Measurements from ENCODE around the gene TOE1.

- TF ChIP-seq SMARCE1 (IDR thresholded peaks at IDR 0.05) (no peak), GABPA (tag; conservative IDR thresholded peaks at IDR 0.05; ENCODE audit: low read depth) (no peak), ZKSCAN1 (IDR thresholded peaks at IDR 0.05; ENCODE audit: low read depth, low read length) (no peak), BMI1 (IDR thresholded peaks at IDR 0.05; ENCODE audit: low read length) (no peak), CBX3 (IDR thresholded peaks at IDR 0.05; ENCODE audit: borderline replicate concordance in 1 of 2, low read length in 2 of 2) (no peak), ZNF12 (CRISPR knock-in tag; IDR thresholded peaks at IDR 0.05) (no peak), EP300 (IDR thresholded peaks at IDR 0.05; ENCODE audit: low read length) (no peak), ZNF197 (CRISPR knock-in tag; IDR thresholded peaks at IDR 0.05; ENCODE audit: low read depth) (no peak), KAT8 (IDR thresholded peaks at IDR 0.05; ENCODE audit: low read depth) (no peak), NKRF (IDR thresholded peaks at IDR 0.05; ENCODE audit: borderline replicate concordance) (no peak), CCNT2 (IDR thresholded peaks at IDR 0.05; ENCODE audit: borderline replicate concordance, extremely low read depth, insufficient read length, low read depth, low read length) (no peak), CEBPB (tag; IDR thresholded peaks at IDR 0.05) (no peak), ZNF3 (CRISPR knock-in tag; IDR thresholded peaks at IDR 0.05) (no peak), ELK3 (CRISPR knock-in tag; IDR thresholded peaks at IDR 0.05) (no peak)
These were observed 4.5 kb downstream of the TOE1 start for GRCh38 chr1:45344499-45344898.

Data from K562 (cell line).